Testis (tissue), 3 donors: Measurements from ENCODE around the gene MNT. TPM values are rescaled to one million over a fixed set of nuclear protein-coding genes. Genes with fewer than 3 reads are reported as not detected.
A peak's percentile ranks its signal among the peaks of the same experiment; 100 is the strongest.

Experiments
- DNase-seq: peaks from one replicate; pipeline ENCODE4 v3.0.0-alpha.2; 2019
- H3K27ac ChIP-seq, 2 donors: fragments of 200-600 bp; sonication (generic); one replicate each; pipeline ENCODE4 v1.5.1; 2019
- H3K27me3 ChIP-seq: fragments of 200-600 bp; sonication (generic); one replicate; pipeline ENCODE4 v1.5.1; 2019
- H3K36me3 ChIP-seq: fragments of 200-600 bp; sonication (generic); one replicate; pipeline ENCODE4 v1.5.1; 2017; ENCODE audit warnings: low read depth; ENCODE audit errors: missing control alignments
- H3K4me1 ChIP-seq: fragments of 200-600 bp; sonication (generic); one replicate; pipeline ENCODE4 v1.5.1; 2019
- H3K4me3 ChIP-seq, 2 donors: fragments of 200-600 bp; sonication (generic); one replicate each; pipeline ENCODE4 v1.5.1; 2017 to 2019
- H3K9me3 ChIP-seq: fragments of 200-600 bp; sonication (generic); one replicate; pipeline ENCODE4 v1.5.1; 2017
- CTCF ChIP-seq, 3 experiments: fragments of 450-650 bp in 2 of 3; fragments of 200-600 bp in 1 of 3; sonication (generic) in 1 of 3; IDR thresholded peaks; one replicate each; pipeline ENCODE4 v1.5.1; 2016 to 2019; ENCODE audit warnings: antibody characterized with exemption in 3 of 3, mild to moderate bottlenecking in 2 of 3, moderate library complexity in 1 of 3
- POLR2A ChIP-seq: fragments of 450-650 bp; IDR thresholded peaks from one replicate; pipeline ENCODE4 v1.6.1; 2017; ENCODE audit warnings: antibody characterized with exemption, mild to moderate bottlenecking, moderate library complexity
- WGBS, 2 donors: methylation state at CpG; one replicate each; pipeline ENCODE4 v1.1.5; 2018; 5-methylcytosine and 5-hydroxymethylcytosine counted together
- intact Hi-C: fragments of 100-400 bp; cut with DNase I; formaldehyde crosslinking; loops from one replicate; pipeline ENCODE4 v1.15.1; 2023; ENCODE audit warnings: low total_unique reads
- polyA plus RNA-seq: library from polyadenylated mRNA; stranded (reverse); fragments of 350-450 nt; fragmentation: Illumina TruSeq; extraction: RNeasy Lipid Tissue Mini Kit (QIAGEN cat#74804); gene quantifications from one replicate; pipeline ENCODE4 v1.2.3, GENCODE V29; 2014; ENCODE audit warnings: low read depth, low replicate concordance; ENCODE audit not compliant: insufficient read depth
- total RNA-seq, 2 donors: library from RNA; depleted of rRNA; stranded (reverse); fragments of >200 nt; gene quantifications; one replicate each; pipeline ENCODE4 v1.2.3, GENCODE V29; 2016

The MNT gene
- total and polyA plus RNA-seq, 3 donors from 2014 or later, result 27.9 to 67.7 (median 46.3) TPM

- DNase-seq, result peak; percentile 65
- no peak for TF ChIP-seq POLR2A
- peaks cover 49% of the 10 kb centered on the region for H3K4me1 ChIP-seq
- intact Hi-C loops, result no loop called here
- H3K4me3 ChIP-seq, result no peak overlapping the region
- H3K27ac ChIP-seq, result peak overlapping the region; percentile 77 to 85
- WGBS, 2 donors, result 63 to 65% methylated on average over 8 of the region's 8 CpGs
- H3K27me3 ChIP-seq, result no peaks in the 10 kb centered on the region
- no peaks in the 10 kb centered on the region for H3K9me3 ChIP-seq
- no peaks in the 10 kb centered on the region for H3K36me3 ChIP-seq
Observed at GRCh38 chr17:2406271-2406902, 5.5 kb upstream of the MNT start.

GRCh38 chr17:2405247-2405926 is 4.5 kb upstream of the MNT start:
- Histone ChIP-seq H3K27me3 (no peaks in the 10 kb centered on the region), H3K4me1 (peaks cover 41% of the 10 kb centered on the region), H3K4me3 (no peak overlapping the region), H3K9me3 (no peaks in the 10 kb centered on the region), H3K27ac (peak overlapping the region; percentile 23 to 85), H3K36me3 (no peaks in the 10 kb centered on the region)
- peak; percentile 36 for DNase-seq
- TF ChIP-seq CTCF (IDR thresholded peaks at IDR 0.05) (no peak), POLR2A (no peak)
- 60 to 61% methylated on average over 14 of the region's 14 CpGs for WGBS, 2 donors
- intact Hi-C loops, result no loop called here

GRCh38 chr17:2403044-2403443 is 2.2 kb upstream of the MNT start:
- DNase-seq, result no peak
- no peak overlapping the region for H3K27ac ChIP-seq
- no peaks in the 10 kb centered on the region for H3K27me3 ChIP-seq
- no peaks in the 10 kb centered on the region for H3K9me3 ChIP-seq
- 58 to 72% methylated on average over 3 to 4 of the region's 4 CpGs for WGBS, 2 donors
- peaks cover 49% of the 10 kb centered on the region for H3K4me1 ChIP-seq
- no peak for TF ChIP-seq POLR2A
- no peak for TF ChIP-seq CTCF (IDR thresholded peaks at IDR 0.05)
- intact Hi-C loops, result no loop called here
- no peak overlapping the region for H3K4me3 ChIP-seq
- no peaks in the 10 kb centered on the region for H3K36me3 ChIP-seq

- TF ChIP-seq CTCF (IDR thresholded peaks at IDR 0.05) (no peak), POLR2A (no peak)
- DNase-seq, result no peak
- Histone ChIP-seq H3K36me3 (no peaks in the 10 kb centered on the region), H3K4me1 (peaks cover 53% of the 10 kb centered on the region), H3K9me3 (no peaks in the 10 kb centered on the region), H3K27me3 (no peaks in the 10 kb centered on the region), H3K4me3 (peak overlapping the region; percentile 93 to 97), H3K27ac (peak overlapping the region; percentile 94 to 99)
- intact Hi-C loops, result no loop called here
- WGBS, 2 donors, result 15 to 20% methylated on average over 14 to 15 of the region's 15 CpGs
Observed at GRCh38 chr17:2402544-2402943, 1.7 kb upstream of the MNT start.

- DNase-seq, result peak; percentile 100
- H3K36me3 ChIP-seq, result no peaks in the 10 kb centered on the region
- peak overlapping the region; percentile 93 to 97 for H3K4me3 ChIP-seq
- no peaks in the 10 kb centered on the region for H3K9me3 ChIP-seq
- 1 to 2% methylated on average over 23 to 58 of the region's 72 CpGs for WGBS, 2 donors
- intact Hi-C loops, result no loop called here
- no peak for TF ChIP-seq POLR2A
- TF ChIP-seq CTCF (IDR thresholded peaks at IDR 0.05), result peak in 2 of 3 experiments; percentile 33 to 44
- H3K27ac ChIP-seq, result peak overlapping the region; percentile 94 to 99
- H3K27me3 ChIP-seq, result no peaks in the 10 kb centered on the region
- peaks cover 55% of the 10 kb centered on the region for H3K4me1 ChIP-seq
Observed at GRCh38 chr17:2401426-2402221, 764 bp upstream of the MNT start.
